Raji (cell line): ENCODE measurements around the gene KIF12.

Experiments used
- POLR2A ChIP-seq: IDR thresholded peaks from 2 replicates; pipeline ENCODE4 v1.6.1; 2011; ENCODE audit warnings: low read depth, low read length, control low read depth; ENCODE audit not compliant: insufficient read depth

The KIF12 gene

GRCh38 chr9:114117614-114117995 is 18.5 kb upstream of the KIF12 start:
- TF ChIP-seq POLR2A, result no peak

GRCh38 chr9:114116126-114116747 is 17.1 kb upstream of the KIF12 start:
- TF ChIP-seq POLR2A, result no peak

- no peak for TF ChIP-seq POLR2A
Observed at GRCh38 chr9:114115654-114116125, 16.6 kb upstream of the KIF12 start.

GRCh38 chr9:114114364-114114763 is 15.3 kb upstream of the KIF12 start:
- TF ChIP-seq POLR2A, result no peak

DNA sequence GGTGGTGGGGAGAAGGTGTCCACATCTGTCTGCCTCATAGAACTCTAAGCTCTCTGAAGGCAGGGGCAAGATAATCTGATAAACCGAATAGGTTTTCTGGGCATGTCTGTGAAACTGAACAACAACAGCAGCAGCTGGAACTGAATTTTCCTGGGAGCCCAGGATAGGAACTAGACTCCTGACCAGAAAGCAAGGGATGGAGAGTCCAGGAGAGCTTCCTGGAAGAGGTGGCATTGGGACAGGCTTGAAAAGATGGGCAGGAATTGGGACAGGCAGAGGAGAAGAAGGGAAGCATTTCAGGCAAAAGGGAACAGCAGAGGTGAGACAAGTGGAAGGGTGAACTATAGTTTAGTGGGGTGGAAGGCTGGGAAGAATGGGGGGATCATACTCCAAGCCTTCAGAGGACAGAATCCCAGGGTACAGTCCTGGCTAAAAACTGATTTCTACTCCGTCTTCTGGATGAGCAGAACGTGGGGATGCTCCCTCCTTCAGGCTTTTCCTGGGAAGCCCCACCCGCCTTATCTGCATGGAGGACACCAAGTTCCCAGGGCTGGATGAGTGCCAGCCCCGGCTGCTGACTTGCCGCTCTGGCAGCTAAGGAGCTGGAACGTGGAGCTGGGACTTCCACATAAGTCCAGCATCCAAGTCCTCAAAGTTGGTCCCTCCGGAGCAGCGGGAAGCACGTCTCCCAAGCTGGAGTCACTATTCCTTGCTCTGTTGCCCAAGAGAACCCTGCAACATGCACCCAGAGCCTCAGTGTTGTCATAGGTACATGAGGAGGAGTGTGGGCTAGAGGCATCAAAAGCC is 13.9 kb upstream of the KIF12 start:
- TF ChIP-seq POLR2A, result no peak

DNA sequence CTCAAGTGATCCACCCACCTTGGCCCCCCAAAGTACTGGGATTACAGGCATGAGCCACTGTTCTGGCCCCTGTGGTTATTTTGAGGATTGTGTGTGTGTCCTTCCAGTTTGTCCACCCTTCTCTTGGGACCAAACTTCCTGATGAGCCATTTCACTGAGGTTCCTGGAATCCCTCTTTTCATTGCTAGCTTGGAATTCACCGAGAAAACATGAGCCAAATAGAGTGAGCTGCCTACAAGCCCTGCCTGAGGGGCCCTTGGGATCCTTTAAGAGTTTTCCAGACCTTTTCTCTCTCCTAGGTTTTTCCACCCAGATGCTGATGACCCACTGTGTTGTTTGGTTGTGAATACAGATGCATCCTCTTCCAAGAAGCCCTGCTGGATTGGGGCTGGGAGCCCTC is 13.2 kb upstream of the KIF12 start:
- TF ChIP-seq POLR2A, result no peak

- TF ChIP-seq POLR2A, result no peak
Observed at GRCh38 chr9:114110180-114110579, 11.1 kb upstream of the KIF12 start.

DNA sequence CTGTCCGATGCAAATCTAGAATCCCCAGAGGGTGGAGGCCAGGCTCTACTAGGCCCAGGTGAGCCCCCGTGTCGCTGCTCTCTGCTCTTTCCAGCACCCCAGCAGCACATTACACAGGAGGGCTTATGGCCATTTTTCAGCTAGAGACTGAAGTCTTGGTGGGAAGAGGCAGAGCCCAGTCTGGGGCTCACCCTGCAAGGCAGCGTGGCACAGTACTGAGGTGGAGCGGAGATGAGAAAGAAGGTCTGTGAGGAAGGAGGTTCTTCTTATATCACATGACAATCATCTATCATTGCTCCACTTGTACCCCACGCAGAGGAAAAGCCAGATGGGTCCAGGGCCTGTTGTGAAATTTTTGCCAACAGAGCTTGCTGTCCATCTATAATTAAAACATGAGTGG is 10.0 kb upstream of the KIF12 start:
- no peak for TF ChIP-seq POLR2A

- no peak for TF ChIP-seq POLR2A
Observed at GRCh38 chr9:114108016-114108833, 9.1 kb upstream of the KIF12 start.

GRCh38 chr9:114107286-114108001 is 8.4 kb upstream of the KIF12 start:
- TF ChIP-seq POLR2A, result no peak

- no peak for TF ChIP-seq POLR2A
Observed at GRCh38 chr9:114105236-114105635, 6.1 kb upstream of the KIF12 start.

GRCh38 chr9:114102484-114102883 is 3.4 kb upstream of the KIF12 start:
- TF ChIP-seq POLR2A, result no peak

DNA sequence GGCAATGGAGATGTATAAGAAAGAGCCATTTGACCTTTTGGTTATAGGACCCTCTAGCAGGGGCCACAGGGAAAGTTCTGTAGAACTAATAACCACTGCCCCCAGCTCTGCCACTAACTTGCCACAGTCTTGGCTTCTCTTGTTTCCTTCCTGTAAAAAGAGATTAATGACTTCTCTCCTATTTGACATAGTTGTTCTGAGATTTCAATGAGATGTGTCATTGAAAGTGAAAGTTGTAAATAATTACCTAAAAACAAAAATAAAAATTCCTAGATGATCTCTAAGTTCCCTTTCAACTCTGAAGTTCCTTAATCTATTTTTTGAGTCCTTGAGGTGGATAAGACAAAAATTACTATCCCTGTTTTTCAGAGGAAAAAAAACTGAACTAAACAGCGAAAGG is 1.4 kb upstream of the KIF12 start:
- no peak for TF ChIP-seq POLR2A

- no peak for TF ChIP-seq POLR2A
Observed at GRCh38 chr9:114099669-114100270, 678 bp upstream of the KIF12 start.
